DND-41 (cell line): ENCODE measurements around the gene ZDHHC22.

Experiments
- ATAC-seq: fragments of 200-7000 bp; cut with Tn5 transposase; 3 replicates; pipeline ENCODE4 v1.9.1; 2021; ENCODE audit warnings: low read depth; ENCODE audit not compliant: insufficient read depth
- DNase-seq: peaks from one replicate; pipeline ENCODE4 v3.0.0-alpha.2; 2020
- H2AFZ ChIP-seq: 2 replicates; pipeline ENCODE4 v1.6.0; 2012; ENCODE audit warnings: low read depth, low read length
- H3K27ac ChIP-seq: 2 replicates; pipeline ENCODE4 v1.5.1; 2012; ENCODE audit warnings: low read length, inconsistent platforms
- H3K27me3 ChIP-seq: fragments of 200-600 bp; sonication (generic); 2 replicates; pipeline ENCODE4 v1.6.0; 2012; ENCODE audit warnings: low read length, mild to moderate bottlenecking, inconsistent platforms; ENCODE audit not compliant: insufficient read depth, poor library complexity
- H3K36me3 ChIP-seq: 2 replicates; pipeline ENCODE4 v1.5.1; 2012; ENCODE audit warnings: low read length, inconsistent platforms; ENCODE audit not compliant: insufficient read depth
- H3K4me1 ChIP-seq: 2 replicates; pipeline ENCODE4 v1.5.1; 2012; ENCODE audit warnings: mild to moderate bottlenecking, low read length; ENCODE audit not compliant: insufficient read depth
- H3K4me2 ChIP-seq: 2 replicates; pipeline ENCODE4 v1.6.0; 2012; ENCODE audit warnings: mild to moderate bottlenecking, moderate library complexity, low read length, inconsistent platforms; ENCODE audit not compliant: insufficient read depth
- H3K4me3 ChIP-seq, 2 experiments: fragments of 200-600 bp in 1 of 2; shearing (Covaris generic) in 1 of 2; 2 replicates each; pipeline ENCODE4 v1.5.1; 2012 to 2016; ENCODE audit warnings: inconsistent platforms in 2 of 2, low read length in 2 of 2, mild to moderate bottlenecking in 2 of 2, low read depth in 1 of 2, moderate library complexity in 1 of 2
- H3K79me2 ChIP-seq: 2 replicates; pipeline ENCODE4 v1.6.0; 2012; ENCODE audit warnings: low read length, inconsistent platforms; ENCODE audit not compliant: insufficient read depth
- H3K9ac ChIP-seq: 2 replicates; pipeline ENCODE4 v1.6.0; 2012; ENCODE audit warnings: low read depth, mild to moderate bottlenecking, inconsistent platforms, low read length, moderate library complexity
- H3K9me3 ChIP-seq: 2 replicates; pipeline ENCODE4 v1.5.1; 2012; ENCODE audit warnings: low read length, moderate library complexity, mild to moderate bottlenecking, inconsistent platforms; ENCODE audit not compliant: insufficient read depth, severe bottlenecking
- H4K20me1 ChIP-seq: 2 replicates; pipeline ENCODE4 v1.6.0; 2012; ENCODE audit warnings: low read length; ENCODE audit not compliant: insufficient read depth
- EZH2 ChIP-seq: IDR thresholded peaks from 3 replicates; pipeline ENCODE4 v1.6.1; 2012; ENCODE audit warnings: borderline replicate concordance, low read depth, mild to moderate bottlenecking, moderate library complexity, low read length, inconsistent platforms; ENCODE audit not compliant: severe bottlenecking
- TF ChIP-seq, protein P1 (sequence below): IDR thresholded peaks from 2 replicates; pipeline ENCODE4 v1.5.1; 2012; ENCODE audit warnings: borderline replicate concordance, low read length, moderate library complexity, mild to moderate bottlenecking; ENCODE audit not compliant: poor library complexity, severe bottlenecking; ENCODE audit errors: extremely low read depth

ZDHHC22 gene

DNA sequence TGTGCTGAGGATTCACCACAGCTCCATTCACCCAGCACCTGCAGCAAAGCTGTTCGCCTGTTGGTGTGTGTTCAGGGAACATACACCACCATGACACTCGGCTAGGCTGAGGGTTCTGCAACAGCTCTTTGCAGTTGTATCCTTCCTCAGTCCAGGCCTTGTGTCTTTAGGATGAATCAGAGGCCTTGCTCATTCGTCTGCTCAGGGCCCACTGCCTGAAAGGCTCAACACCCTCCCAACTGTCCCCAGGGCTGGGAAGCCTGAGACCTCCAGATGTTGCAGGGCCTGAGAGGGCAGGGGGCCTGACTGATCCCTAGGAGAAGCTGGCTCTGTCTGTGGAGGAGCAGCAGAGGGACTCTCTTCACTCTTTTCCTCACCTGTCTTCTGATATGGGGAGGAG lies 11.2 kb downstream of the ZDHHC22 start:
- no peak for DNase-seq
- Histone ChIP-seq H3K79me2 (no peaks in the 10 kb centered on the region), H3K4me1 (no peaks in the 10 kb centered on the region), H3K27ac (no peak overlapping the region), H3K9me3 (no peaks in the 10 kb centered on the region), H3K9ac (no peak overlapping the region), H4K20me1 (peaks cover 17% of the 10 kb centered on the region), H3K27me3 (no peaks in the 10 kb centered on the region), H3K4me2 (no peak overlapping the region), H3K4me3 (no peak overlapping the region), H2AFZ (no peak overlapping the region), H3K36me3 (no peaks in the 10 kb centered on the region)
- TF ChIP-seq EZH2: no peak
- TF ChIP-seq, protein P1, sequence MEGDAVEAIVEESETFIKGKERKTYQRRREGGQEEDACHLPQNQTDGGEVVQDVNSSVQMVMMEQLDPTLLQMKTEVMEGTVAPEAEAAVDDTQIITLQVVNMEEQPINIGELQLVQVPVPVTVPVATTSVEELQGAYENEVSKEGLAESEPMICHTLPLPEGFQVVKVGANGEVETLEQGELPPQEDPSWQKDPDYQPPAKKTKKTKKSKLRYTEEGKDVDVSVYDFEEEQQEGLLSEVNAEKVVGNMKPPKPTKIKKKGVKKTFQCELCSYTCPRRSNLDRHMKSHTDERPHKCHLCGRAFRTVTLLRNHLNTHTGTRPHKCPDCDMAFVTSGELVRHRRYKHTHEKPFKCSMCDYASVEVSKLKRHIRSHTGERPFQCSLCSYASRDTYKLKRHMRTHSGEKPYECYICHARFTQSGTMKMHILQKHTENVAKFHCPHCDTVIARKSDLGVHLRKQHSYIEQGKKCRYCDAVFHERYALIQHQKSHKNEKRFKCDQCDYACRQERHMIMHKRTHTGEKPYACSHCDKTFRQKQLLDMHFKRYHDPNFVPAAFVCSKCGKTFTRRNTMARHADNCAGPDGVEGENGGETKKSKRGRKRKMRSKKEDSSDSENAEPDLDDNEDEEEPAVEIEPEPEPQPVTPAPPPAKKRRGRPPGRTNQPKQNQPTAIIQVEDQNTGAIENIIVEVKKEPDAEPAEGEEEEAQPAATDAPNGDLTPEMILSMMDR: no peak
- no peak for ATAC-seq

DNA sequence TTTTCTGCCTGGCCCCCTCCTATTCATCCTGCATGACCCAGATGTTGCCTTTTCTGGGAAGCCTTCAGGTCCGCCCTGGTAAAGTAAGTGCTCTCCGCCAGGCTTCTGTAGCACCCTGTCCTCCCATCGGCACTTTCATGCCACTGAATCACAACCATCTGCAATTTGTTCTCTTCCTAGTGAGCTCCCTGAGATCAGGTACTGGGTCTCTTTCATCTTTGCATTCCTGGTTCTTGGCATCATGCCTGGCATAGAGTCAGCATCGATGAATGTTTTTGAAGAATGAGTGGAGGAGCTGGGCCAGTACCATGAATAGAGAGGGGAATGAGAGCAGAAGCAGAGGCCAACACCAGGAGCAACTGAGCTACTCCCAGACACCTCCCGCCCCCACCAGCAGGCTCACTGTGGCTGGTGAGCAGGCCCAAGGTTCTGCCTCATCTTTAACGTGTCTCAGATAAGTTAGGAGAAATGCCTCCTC lies 13.1 kb downstream of the ZDHHC22 start:
- H4K20me1 ChIP-seq: peaks cover 14% of the 10 kb centered on the region
- TF ChIP-seq, protein P1: no peak
- no peak for TF ChIP-seq EZH2
- no peaks in the 10 kb centered on the region for H3K27me3 ChIP-seq
- ATAC-seq: no peak
- H3K36me3 ChIP-seq: no peaks in the 10 kb centered on the region
- no peak overlapping the region for H3K27ac ChIP-seq
- H3K4me3 ChIP-seq: no peak overlapping the region
- H3K4me2 ChIP-seq: no peak overlapping the region
- H3K4me1 ChIP-seq: no peaks in the 10 kb centered on the region
- no peak overlapping the region for H2AFZ ChIP-seq
- no peaks in the 10 kb centered on the region for H3K9me3 ChIP-seq
- no peak overlapping the region for H3K9ac ChIP-seq
- no peak for DNase-seq
- H3K79me2 ChIP-seq: no peaks in the 10 kb centered on the region

GRCh38 chr14:77126461-77126990 lies 15.1 kb downstream of the ZDHHC22 start:
- H3K27ac ChIP-seq: no peak overlapping the region
- H3K27me3 ChIP-seq: no peaks in the 10 kb centered on the region
- no peaks in the 10 kb centered on the region for H3K36me3 ChIP-seq
- no peaks in the 10 kb centered on the region for H3K4me1 ChIP-seq
- DNase-seq: no peak
- H2AFZ ChIP-seq: no peak overlapping the region
- H4K20me1 ChIP-seq: peaks cover 5% of the 10 kb centered on the region; the same call in 1 of the 2 replicates
- no peak overlapping the region for H3K4me3 ChIP-seq
- H3K9me3 ChIP-seq: no peaks in the 10 kb centered on the region
- H3K4me2 ChIP-seq: no peak overlapping the region
- TF ChIP-seq EZH2: no peak
- TF ChIP-seq, protein P1: no peak
- ATAC-seq: no peak
- no peaks in the 10 kb centered on the region for H3K79me2 ChIP-seq
- no peak overlapping the region for H3K9ac ChIP-seq

GRCh38 chr14:77125823-77126325 lies 15.7 kb downstream of the ZDHHC22 start:
- DNase-seq: no peak
- Histone ChIP-seq H3K9me3 (no peaks in the 10 kb centered on the region), H3K4me1 (no peaks in the 10 kb centered on the region), H3K9ac (no peak overlapping the region), H3K27me3 (no peaks in the 10 kb centered on the region), H3K4me2 (no peak overlapping the region), H3K27ac (no peak overlapping the region), H2AFZ (no peak overlapping the region), H4K20me1 (peaks cover 5% of the 10 kb centered on the region; the same call in 1 of the 2 replicates), H3K4me3 (no peak overlapping the region), H3K36me3 (no peaks in the 10 kb centered on the region), H3K79me2 (no peaks in the 10 kb centered on the region)
- no peak for ATAC-seq
- TF ChIP-seq, protein P1: no peak
- no peak for TF ChIP-seq EZH2
